Medulla oblongata (tissue), 1 donor: Measurements from ENCODE around the gene DLEU7.

ENCODE experiments used
- DNase-seq: peaks from one replicate; pipeline ENCODE4 v3.0.0-alpha.2; 2015; ENCODE audit errors: extremely low spot score

Gene DLEU7

DNA sequence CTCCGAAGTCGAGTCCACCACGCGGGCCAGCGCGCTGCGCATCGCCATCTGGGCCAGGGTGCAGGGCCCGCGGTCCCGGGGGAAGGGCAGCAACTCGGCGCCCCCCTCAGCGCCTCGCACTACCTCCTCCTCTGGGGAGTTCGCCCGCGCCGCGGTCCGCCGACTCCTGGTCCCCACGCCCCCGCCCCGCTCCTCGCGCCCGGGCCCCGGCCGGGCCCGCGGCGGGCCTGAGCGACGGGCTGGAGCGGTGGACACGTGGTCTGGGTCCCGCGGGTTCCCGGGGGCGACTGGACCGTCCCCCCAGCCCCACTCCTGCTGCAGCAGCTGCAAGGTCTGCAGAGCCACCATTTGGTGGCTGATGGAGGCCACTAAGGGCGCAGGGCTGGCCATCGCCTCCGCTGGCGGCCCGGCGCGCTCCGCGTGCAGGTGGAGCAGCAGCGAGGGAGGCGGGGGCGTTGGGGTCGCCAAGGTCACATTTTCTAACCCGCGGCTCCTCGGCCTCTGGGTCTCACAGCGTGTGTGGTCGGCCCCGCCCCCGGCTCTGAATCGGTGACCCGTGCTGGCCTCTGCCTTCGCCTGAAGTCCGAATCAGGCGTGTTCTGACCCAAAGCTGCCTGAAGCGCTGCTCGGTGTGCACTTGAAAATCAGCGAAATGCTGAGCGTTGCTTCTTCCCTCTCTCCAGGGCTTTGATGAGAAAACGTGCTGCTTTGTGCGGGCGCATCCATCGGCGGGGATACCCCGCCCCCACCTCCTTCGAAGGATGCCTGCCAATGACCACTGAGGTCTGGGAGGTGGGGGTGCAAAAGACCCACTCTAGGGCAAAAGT lies at the start of gene DLEU7:
TSS of gene DLEU7 (minus strand) at position 436 of the 827 bp plus-strand sequence. CDS start at position 390, 46 bp downstream.
- no peak for DNase-seq

DNA sequence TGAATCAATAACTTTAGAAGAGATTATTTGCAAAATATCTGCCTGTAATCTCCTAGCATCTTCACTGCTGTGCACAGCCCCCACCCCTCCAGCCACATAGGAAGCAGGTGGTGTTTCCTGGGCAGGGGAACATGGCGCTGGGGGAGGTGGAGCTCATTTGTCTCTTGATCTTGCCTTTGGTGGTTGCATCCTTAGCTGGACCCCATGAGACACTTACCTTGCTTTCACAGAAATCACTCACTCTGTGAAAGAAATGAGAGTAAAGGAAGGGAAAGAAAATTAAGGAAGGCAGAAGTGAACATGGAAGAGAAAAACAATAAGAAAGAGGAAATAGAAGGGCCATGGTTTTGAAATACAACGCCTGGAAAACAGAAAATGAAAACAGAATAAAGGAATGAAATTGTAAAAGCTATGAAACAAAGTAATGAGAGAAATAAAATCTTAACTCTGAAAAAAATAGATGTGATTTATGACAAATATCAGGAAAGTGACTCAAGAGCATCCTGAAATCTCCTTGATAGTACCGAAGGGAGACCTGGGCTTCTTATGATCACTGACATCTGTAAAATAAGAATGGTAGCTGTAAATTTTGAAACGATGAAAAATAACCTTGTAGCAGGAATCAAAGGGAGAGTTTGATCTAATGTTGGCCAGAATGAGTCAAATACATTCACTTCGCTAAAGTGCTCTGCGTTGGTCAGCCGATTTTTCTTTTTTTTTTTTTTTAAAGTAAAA lies 48.9 kb upstream of the DLEU7 start:
- no peak for DNase-seq

DNA sequence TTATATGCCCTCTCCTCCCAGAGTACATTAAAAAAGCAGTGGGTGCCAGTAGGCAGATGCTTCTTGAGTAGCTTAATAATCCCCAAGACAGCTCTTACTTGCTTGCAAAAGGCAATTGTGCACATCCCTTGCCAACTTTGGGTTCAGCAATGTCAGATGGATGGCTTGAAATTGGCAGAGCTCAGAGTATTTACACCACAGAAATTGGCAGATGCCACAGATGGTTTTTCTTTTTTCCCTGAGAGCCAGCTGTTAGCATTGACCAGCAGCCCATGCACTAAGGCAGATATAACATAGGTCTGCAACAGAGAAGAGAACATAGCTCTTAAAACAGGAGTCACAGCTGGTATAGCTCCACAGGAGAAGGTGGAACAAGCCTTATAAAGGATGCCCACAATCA lies 47.7 kb upstream of the DLEU7 start:
- no peak for DNase-seq

GRCh38 chr13:50889317-50889716 lies 45.8 kb upstream of the DLEU7 start:
- no peak for DNase-seq

DNA sequence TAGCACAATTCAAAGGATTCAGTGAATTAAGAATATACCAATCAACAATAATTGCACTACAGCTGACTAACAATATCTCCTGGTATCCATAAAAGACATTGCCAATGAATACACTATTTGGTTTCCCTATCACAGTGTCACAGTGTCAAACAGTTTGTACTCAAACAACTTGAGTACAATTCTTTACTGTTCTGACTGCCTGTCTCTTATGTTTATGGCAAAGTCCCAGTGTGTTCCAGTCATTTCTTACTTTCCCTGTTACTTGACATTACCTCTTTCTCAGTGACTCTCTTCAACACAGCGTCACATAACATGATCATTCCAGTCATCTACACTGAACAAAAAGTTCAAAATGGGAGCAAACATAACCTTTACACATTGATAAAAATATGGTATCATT lies 44.9 kb upstream of the DLEU7 start:
- no peak for DNase-seq

GRCh38 chr13:50887151-50887550 lies 43.7 kb upstream of the DLEU7 start:
- no peak for DNase-seq

DNA sequence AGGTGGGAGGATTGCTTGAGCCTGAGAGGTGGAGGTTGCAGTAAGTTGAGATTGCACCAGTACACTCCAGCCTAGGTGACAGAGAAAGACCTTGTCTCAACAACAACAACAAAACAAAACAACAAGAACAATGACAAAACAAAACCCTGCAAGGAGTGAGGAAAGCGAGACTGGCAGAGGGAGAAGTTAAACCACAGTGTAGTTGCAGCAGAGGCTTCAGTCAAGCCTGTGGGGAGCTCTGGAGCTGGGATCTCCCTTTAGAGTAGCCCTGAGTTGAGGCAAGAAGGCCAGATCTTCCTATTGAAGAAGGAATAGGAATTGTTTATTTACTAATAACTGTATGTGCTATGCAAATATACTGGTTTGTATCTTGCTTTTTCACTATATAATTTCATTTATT lies 40.8 kb upstream of the DLEU7 start:
- DNase-seq = no peak

GRCh38 chr13:50883728-50884127 lies 40.2 kb upstream of the DLEU7 start:
- DNase-seq = no peak

DNA sequence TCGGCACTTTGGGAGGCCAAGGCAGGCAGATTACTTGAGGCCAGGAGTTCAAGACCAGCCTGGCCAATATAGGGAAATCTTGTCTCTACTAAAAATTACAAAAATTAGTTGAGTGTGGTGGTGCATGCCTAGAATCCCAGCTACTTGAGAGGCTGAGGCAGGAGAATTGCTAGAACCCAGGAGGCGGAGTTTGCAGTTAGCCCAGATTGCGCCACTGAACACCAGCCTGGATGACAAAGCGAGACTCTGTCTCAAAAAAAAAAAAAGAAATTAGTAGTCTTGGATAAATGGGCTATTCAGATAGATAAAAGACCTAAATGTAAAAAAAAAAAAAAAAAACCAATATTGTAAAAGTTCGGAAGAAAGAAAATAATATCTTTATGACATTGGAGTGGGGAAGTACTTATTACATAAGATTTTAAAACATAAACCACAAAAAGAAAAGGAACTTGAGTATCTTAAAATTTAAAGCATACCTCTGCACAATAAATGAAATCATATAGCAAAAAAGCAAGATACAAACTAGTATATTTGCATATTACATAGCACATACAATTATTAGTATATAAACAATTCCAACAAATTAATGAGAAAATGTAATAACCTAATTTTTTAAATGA lies 39.4 kb upstream of the DLEU7 start:
- DNase-seq = no peak

DNA sequence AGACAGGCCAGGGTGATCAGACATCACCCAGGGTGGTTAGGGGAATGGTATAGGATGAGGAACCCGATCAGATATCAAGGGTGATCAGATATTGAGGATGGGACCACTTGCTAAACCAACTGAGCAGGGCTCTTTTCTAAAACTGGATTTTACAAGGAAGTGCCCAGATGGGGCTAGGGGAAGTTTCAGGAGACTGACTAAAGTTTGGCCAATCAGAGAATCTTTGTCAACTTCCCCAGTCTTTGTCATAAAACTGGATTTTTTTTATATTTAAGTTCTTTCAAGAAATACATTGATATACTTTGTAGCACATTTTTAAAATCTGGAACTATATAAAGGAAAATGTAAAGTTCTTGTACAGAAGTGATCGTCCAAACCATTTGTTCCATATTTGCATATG lies 30.5 kb upstream of the DLEU7 start:
- no peak for DNase-seq

GRCh38 chr13:50873467-50873866 lies 30.0 kb upstream of the DLEU7 start:
- DNase-seq = no peak

DNA sequence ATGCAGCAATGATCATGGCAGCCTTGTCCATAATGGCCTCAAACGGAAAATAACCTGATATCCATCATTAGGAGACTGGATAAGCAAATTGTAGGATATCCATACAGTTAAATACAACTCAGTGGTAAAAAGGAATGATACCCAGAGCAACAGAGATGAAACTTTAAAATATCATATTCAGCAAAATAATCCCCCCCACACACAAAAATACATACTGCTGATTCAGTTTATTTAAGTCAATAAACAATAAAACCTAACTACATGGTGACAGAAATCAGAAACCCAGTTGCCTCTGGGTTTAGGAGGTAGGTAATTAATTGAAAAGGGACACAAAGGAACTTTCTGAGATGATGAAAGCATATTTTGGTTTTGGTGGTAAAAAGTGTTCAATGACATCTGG lies 27.9 kb upstream of the DLEU7 start:
- DNase-seq = no peak

DNA sequence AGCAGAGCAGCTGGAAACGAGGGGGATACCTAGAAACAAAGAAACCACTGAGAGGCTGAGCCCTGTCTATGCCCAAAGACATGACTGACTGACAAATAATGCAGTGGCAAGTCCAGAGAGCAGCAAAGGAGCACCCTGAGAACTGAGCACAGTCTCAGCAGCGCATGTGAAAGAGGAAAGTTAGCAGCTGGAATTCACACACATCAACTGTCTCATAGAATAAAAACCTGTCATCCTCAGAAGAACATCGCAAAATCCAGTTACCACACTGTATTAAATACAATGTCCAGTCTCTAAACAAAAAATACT lies 24.1 kb upstream of the DLEU7 start:
- no peak for DNase-seq

DNA sequence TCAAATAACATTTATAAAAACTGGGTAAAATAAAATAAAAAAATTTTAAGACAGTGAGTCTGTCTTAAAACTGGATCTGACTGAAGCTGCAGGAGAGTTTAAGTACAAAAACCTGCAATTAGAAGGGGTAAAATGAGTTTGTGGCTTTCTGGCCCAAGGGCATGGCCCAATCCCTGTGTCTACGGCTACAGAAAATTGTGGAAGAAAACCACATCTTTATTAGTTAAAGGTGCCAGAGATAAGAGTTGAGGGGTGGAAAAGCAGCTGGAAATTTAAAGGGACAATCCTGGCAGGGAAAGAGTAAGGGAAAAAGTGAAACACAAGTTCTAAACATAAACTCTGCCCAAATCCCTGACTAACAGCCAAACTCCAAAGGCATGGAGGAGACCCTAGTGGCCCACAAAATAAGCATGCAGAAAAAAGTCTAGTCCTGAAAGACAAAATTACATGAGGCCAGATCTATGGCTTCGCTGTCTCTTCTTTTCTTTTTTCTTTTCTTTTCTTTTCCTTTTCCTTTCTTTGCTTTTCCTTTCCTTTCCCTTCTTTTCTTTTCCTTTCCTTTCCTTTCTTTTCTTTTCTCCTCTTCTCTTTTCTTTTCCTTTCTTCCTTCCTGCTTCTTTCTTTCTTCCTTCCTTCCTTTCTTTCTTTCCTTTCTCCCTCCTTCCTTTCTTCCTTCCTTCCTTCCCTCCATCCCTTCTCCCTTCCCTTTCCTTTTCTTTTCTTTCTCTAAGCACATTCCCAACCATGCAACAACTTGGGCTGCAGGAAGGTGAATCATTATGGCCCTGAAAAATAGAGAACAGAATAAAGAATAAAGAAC lies 23.5 kb upstream of the DLEU7 start:
- DNase-seq = no peak

GRCh38 chr13:50864492-50864891 lies 21.0 kb upstream of the DLEU7 start:
- DNase-seq = no peak

- no peak for DNase-seq
These were observed 12.2 kb upstream of the DLEU7 start for GRCh38 chr13:50855681-50856080.

- no peak for DNase-seq
These were observed 7.0 kb upstream of the DLEU7 start for GRCh38 chr13:50850445-50850844.

GRCh38 chr13:50847501-50847900 lies 4.0 kb upstream of the DLEU7 start:
- no peak for DNase-seq

DNA sequence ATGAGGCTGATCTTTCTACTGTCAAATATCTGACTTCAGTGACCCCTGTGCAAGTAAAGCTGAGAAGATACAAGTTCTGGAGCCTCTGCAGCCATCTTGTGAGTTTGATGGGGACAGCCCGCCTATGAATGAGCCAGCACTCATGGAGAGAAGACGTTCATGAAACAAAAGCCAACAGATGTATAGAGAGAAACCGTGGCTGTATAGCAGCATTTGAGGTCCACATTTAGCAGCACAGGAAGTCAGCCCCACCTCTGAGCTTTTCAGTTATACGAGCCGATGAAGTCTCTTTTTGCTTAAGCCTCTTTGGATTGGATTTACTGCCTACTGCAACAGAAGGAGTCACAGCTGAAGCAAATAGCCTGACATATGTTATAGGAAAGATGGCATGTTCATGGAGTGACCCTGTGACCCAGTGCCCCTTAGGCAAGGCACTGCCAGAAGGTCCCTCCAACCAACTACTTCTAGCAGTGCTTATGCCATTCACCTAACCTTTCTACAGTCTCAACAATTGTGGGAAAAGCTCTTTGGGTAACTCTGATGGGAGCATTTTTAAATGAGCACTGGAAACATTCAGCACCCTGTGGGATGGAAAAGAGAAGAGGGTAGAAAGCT lies 3.5 kb upstream of the DLEU7 start:
- DNase-seq = no peak

DNA sequence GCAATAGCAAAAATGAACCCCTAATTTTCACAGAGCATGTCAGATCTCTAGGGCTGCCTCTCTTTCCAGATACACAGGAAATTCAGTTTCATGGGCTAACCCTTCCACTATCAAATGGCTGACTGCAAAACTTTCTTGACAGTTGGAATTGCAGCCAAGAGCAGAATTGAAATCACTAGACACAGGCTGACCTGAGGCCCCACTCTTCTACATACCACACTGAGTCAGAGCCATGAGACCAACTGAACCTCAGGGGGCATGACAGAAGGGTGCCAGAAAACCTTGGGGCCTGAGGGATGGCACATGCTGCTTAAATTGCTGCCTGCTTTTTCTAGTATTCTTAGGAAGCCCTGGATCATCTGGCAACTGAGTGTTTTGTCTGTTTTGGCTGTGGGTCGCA lies 1.7 kb upstream of the DLEU7 start:
- no peak for DNase-seq

- DNase-seq = no peak
These were observed 788 bp upstream of the DLEU7 start for GRCh38 chr13:50844084-50844875.
